Activated gamma-delta T cell treated with Interleukin-2 at 50 U/mL for 16 hours (primary cell): ENCODE results near the gene PLS3.

Source experiments
- DNase-seq: peaks from one replicate; pipeline ENCODE4 v3.0.0-alpha.2; 2020

PLS3 gene

GRCh38 chrX:115696939-115697338 is 136.0 kb downstream of the PLS3 start:
- no peak for DNase-seq

- no peak for DNase-seq
These were observed 136.8 kb downstream of the PLS3 start for GRCh38 chrX:115697806-115698205.
